ENCODE results near the gene MYLK4.
"Not testable (repeated sequence)": the region's sequence is repeated elsewhere in the genome, so short reads cannot be mapped to it uniquely, and the experiment has no call there.

The MYLK4 gene

DNA sequence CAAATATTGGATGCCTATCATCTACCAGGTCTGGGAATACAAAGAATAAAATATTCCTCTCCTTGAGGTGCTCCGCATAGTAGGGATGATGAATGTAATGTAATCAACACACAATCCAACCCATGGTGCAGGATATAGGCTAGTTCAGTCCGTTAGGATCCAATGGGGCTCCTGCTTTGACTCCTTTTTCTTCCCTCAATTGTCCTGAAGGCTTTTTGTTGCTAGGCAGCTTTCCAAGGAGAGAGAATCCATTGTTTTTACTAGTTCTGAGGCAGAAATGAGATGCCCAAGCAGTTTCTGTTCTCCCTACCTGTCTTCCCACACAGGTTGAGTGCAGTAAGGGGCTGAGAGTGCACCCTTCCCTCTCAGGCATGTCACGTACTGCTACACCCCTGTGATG lies 26.5 kb upstream of the MYLK4 start:
- no peak for DNase-seq

DNA sequence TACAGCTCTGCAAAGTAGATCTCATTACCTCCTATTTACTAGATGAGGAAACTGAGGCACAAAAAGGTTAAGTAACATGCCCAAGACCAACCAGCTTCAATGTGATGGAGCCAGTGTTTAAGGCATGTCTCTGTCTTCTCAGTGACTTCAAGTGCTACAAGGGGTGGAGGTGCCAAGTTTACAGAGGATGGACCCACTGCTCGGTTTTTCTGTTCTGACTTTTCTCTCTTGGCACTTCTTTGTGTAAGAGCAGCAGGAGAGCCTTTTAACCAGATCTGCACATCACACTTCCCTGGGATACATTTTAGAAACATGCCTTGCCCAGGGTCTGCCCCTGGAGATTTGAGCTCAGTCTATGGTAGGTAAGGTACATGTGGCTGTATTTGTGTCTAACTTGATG lies 24.3 kb upstream of the MYLK4 start:
- DNase-seq: no peak

DNA sequence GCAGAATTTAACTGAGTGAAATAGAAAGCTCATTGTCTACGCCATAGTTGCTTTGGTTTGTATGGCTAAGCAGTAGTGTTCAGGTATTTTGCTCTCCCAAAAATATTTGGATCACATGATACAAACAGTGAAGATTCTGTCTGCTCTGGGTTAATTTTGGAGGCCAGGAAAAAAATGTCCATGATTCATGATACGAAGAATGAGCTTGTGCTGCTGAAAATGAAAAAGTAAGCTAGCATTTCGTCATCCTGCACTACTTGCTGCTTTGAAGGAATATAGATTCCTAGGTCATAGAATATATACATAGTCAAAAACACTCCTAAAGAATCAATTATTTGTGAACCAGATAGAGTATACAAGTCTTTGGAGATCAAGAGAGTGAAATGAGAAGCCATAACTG lies 22.7 kb upstream of the MYLK4 start:
- no peak for DNase-seq

DNA sequence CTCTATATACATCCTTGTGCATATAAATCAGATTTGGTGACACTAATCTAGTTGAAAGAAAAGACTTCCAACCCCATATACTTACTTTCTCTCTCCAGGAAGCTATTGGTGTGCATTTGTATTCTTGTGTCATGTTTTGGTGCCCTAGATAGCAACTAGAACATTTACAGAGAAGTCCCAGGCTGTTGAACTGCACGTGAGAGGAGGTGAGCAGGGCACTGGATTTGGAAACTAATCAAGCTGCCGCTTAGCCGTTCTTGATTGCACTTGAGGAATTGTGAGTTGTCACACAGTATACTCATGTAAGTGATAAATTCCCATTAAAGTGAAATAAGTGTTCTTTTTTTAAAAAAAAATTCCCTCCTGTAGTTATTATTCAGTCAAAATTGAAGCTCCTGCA lies 22.1 kb upstream of the MYLK4 start:
- no peak for DNase-seq

DNA sequence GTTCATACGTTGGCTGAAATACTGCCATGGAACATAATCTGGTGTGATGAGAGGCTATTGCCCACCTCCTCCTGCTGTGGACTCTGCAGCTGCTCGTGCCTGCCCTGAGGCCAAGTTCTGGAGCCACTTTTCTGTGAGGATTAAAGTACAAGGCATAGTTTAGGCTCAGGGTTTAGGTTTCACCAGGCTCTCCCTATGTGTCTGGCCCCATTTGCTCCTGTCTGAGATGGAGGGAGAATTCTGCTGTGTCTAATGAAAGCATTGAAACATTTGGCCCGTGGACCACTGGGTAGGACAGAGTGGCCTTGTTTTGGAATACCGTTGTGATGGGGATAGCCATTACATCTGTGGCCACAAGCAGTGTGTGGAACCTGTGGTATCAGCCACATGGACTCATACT lies 20.4 kb upstream of the MYLK4 start:
- no peak for DNase-seq

DNA sequence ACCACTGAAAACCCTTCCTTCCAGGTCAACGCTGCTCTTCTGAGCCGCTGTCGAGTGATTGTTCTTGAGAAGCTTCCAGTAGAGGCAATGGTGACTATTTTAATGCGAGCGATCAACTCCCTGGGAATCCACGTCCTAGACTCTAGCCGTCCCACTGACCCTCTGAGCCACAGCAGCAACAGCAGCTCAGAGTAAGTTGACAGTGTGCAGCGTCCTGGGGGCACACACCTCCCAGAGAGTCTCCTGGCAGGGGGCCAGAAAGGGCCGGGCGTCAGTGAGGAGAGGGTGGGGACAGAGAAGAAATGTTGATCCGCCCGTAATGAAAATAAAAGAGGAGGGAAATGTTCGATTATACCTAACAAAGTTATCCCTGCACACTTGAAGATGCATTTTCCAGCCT lies 19.4 kb upstream of the MYLK4 start:
- DNase-seq: no peak

- DNase-seq: no peak
Observed at GRCh38 chr6:2768696-2769095, 18.0 kb upstream of the MYLK4 start.

DNA sequence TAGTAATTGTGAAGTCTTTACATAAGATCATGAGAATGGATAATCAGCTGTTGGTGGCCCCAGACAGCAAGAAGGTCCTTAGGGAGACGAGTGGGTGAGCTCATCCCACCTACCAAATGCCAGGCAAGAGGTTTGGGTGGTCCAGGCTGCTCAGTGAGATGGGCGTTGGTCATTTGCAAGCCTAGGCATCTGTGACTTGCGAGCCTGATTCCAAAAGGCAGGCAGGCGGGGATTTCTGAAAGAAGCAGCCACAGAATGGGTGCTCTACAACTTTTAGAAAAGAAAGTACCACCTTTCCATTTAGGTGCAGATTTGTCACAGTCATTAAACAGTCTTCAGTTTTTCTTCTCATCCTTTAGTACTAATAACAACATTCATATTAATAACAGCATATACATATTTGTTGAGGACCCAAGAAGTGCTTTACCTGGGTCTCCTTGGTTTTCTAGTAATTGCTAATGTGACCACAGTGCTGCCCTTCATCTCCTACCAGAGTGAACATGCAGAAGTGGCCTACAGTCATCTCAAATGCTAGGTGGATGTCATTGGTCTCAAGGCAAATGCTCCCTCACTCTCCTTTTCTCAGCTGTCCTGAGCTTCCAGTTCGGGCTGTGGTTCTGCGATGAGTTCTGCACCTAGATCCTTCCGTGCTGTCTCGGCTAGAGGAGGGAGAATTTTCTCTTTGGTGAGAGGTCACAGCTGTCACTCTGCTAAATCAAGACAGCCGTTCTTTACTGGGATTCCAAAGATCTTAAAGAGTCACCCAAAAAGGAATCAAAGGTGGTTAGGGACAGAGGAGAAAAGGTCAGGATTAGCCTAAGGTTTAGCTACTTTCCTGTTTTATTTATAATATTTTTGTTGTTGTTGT lies 17.2 kb upstream of the MYLK4 start:
- no peak for DNase-seq

GRCh38 chr6:2766767-2767656 lies 16.3 kb upstream of the MYLK4 start:
- no peak for DNase-seq

- no peak for DNase-seq
Observed at GRCh38 chr6:2765896-2766766, 15.4 kb upstream of the MYLK4 start.

GRCh38 chr6:2765166-2765895 lies 14.6 kb upstream of the MYLK4 start, which contains the start of gene WRNIP1:
WRNIP1 (plus strand) TSS chr6:2765393; CDS start chr6:2765623, 230 bp downstream.
- peak; percentile 96 for DNase-seq

DNA sequence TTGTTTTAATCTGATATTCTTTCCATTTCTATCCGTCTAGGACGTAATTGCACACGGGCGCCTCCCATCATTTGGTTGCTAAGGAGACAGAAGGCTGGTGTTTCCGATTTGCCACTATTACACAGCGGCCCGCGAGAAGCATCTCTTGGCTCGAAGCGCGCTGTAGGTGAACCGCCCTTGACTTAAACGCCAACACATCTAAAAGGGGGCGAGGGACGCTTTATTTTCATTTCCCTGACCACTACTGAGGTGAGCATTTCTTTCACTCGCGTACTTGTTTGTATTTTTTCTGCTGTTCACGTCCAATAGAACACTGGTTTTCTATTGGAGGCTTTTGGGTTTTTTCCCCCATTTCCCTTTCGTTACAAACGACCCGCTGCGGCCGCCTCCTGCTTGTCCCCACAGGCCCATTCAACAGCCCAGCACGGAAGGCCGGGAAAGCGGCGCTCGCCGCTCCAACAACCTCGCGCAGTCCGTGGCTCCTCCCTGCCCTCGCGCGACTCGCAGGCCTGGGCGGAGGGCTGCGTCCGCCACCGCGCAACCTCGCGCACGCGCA lies 14.0 kb upstream of the MYLK4 start:
- peak; percentile 59 for DNase-seq

- DNase-seq: no peak
Observed at GRCh38 chr6:2763876-2764540, 13.3 kb upstream of the MYLK4 start.

DNA sequence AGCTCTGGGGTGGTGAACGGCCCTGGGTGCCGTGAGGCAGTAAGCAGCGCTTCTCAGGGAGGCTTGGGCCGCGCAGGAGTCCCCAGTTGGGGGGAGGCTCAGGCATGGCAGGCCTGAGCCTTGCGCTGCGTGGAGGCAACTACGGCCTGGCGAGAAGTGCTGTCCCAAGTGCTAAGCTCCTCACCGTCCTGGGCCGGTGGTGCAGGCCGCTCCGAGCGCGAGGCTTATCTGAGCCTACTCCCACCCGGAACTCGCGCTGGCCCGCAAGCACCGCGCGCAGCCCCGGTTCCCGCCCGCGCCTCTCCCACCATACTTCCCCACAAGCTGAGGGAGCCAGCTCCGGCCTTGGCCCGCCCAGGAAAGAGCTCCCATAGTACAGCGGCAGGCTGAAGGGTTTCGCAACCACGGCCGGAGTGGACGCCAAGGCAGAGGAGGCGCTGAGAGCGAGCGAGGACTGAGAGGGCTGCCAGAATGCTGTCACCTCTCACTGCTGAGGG lies 12.7 kb upstream of the MYLK4 start:
- no peak for DNase-seq

- not testable (repeated sequence) for DNase-seq
Observed at GRCh38 chr6:2762868-2763267, 12.1 kb upstream of the MYLK4 start.

GRCh38 chr6:2760882-2761842 lies 10.4 kb upstream of the MYLK4 start:
- DNase-seq: no peak

GRCh38 chr6:2758980-2759379 lies 8.3 kb upstream of the MYLK4 start:
- no peak for DNase-seq

DNA sequence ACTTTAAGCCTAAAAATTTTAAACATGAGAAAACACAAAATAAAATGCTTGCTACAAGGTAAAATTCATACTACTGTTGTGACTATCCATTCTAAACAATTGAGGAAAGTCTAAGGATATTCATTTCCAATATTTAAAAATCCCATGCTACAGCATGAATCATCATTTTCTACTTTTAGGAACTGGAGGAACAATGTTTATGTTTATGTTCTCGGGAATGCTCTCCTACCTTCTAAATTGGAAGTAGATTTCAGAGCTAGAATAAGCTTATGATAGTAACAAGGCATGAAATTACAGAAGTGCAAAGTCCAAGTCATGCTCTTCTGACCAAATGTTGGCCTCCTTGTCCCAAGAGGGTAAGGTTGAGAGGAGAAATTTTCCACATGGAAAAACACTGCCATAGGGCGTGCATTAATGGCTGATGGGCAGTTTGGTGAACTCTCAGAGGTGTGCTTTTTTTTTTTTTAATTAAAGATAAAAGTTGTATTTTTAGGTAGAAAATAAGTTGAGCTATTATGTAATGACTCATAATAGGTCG lies 6.0 kb upstream of the MYLK4 start:
- no peak for DNase-seq

GRCh38 chr6:2756241-2756640 lies 5.5 kb upstream of the MYLK4 start:
- no peak for DNase-seq

GRCh38 chr6:2755456-2755855 lies 4.7 kb upstream of the MYLK4 start:
- no peak for DNase-seq

Data from GF-D8 (cell line).